Stimulated activated CD8-positive, alpha-beta memory T cell treated with anti-CD3 and anti-CD28 coated beads, Interleukin-4, amount 100 ng/mL, for 1 hour (primary cell): ENCODE measurements around the gene IVNS1ABP.
"Not testable (repeated sequence)": the region's sequence is repeated elsewhere in the genome, so short reads cannot be mapped to it uniquely, and the experiment has no call there.

Experiments used
- DNase-seq, 2 donors: peaks; one replicate each; pipeline ENCODE4 v3.0.0-alpha.2; 2020; ENCODE audit warnings: low read depth in 2 of 2, low spot score in 1 of 2

Gene IVNS1ABP

DNA sequence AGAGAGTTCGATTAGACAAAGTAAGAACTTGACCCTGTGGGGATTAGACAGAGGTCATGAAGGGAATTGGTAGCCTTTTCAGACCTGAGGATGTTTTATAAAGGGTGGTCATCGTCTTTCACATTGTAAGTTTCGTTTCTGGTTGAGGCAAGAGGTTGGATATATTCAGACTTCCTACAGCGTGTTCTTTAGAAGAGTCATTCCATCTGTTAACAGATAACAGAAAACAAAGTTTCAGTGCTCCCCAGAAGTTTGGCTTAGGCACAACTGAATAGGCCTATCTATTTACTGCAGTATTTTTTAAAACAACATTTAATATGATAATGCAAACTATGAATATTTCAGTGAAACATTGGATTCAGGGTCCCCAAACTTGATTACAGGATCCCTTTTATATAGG is 17.1 kb upstream of the IVNS1ABP start:
- no peak for DNase-seq

- no peak for DNase-seq
These were observed 11.2 kb upstream of the IVNS1ABP start for GRCh38 chr1:185328255-185328654.

GRCh38 chr1:185325413-185325812 is 8.4 kb upstream of the IVNS1ABP start:
- DNase-seq, result no peak

- DNase-seq, result no peak
These were observed 7.1 kb upstream of the IVNS1ABP start for GRCh38 chr1:185324118-185324517.

- no peak for DNase-seq
These were observed 5.6 kb upstream of the IVNS1ABP start for GRCh38 chr1:185322636-185323035.

DNA sequence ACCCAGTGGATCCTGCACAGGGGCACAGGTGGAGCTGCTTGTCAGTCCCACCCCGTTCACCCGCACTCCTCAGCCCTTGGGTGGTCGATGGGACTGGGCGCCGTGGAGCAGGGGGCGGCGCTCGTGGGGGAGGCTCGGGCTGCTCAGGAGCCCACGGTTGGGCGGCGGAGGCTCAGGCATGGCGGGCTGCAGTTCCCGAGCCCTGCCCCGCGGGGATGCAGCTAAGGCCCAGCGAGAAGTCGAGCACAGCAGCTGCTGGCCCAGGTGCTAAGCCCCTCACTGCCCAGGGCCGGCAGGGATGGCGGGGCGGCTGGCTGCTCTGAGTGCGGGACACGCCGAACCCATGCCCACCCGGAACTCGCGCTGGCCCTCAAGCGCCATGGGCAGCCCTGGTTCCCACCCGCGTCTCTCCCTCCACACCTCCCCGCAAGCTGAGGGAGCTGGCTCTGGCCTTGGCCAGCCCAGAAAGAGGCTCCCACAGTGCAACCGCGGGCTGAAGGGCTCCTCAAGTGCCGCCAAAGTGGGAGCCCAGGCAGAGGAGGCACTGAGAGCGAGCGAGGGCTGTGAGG is 4.7 kb upstream of the IVNS1ABP start:
- DNase-seq, result not testable (repeated sequence)

GRCh38 chr1:185321104-185321503 is 4.1 kb upstream of the IVNS1ABP start:
- DNase-seq, result not testable (repeated sequence)

DNA sequence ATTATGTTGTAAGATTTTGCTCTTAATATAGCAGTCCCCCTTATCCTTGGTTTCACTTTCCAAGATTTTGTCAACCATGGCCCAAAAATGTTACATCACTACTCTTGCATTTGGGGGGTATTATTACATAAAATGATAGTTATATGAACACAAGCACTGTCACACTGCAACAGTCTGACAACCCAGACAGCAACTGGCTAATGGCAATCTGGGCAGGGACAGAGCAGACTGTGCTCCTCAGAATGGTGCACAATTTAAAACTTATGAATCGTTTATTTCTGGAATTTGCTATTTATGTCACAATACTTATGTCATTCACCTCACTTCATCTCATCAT is 2.1 kb upstream of the IVNS1ABP start:
- no peak for DNase-seq

GRCh38 chr1:185318431-185319138 is 1.5 kb upstream of the IVNS1ABP start:
- DNase-seq, result no peak

GRCh38 chr1:185317886-185318310 is 855 bp upstream of the IVNS1ABP start:
- peak; percentile 42 to 51 for DNase-seq

DNA sequence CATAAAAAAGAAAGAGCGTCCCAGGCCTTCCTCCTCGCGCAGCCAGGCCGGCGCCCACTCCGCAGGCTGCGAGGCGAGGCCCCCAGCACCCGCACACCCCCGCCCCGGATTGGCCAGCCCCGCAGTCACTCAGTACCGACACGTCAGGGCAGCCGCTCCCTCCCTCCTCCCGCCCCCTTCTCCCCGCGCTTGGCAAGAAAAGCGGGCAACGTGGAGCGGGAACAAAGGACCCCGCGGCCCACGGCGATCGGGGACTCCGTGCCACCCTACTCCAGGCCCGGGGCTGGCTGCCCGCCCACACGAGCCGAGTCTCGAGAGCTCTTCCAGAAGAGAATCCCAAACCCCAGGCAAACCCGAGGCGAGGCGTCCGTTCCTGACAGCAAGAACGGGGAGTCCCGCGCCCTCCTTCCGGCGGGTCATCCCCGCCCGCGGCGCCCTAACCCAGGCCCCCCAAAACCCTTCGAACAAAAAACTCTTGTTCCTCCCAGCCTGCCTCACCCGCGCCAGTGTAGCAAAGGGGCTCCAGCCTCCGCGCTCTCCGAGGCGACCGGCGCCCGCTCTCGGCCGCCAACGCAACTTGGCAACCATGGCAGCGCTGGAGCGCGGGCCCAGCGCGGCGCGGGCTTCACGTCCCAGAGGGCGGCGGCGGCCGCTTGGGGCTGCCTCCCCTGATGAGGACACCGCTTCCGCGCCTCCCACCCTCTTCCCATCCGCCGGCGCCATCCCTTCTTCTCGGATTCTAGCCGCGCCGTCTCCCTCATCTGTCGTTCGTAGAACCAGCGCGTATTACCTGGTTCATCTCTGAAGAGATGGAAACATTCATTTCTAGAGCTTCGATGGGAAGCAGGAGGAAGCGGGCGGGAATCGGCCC is 645 bp downstream of the IVNS1ABP start:
- peak; percentile 79 to 82 for DNase-seq

GRCh38 chr1:185315445-185316071 is 1.5 kb downstream of the IVNS1ABP start:
- DNase-seq, result no peak

GRCh38 chr1:185314411-185314810 is 2.6 kb downstream of the IVNS1ABP start:
- no peak for DNase-seq

- no peak for DNase-seq
These were observed 4.5 kb downstream of the IVNS1ABP start for GRCh38 chr1:185312361-185313138.

- DNase-seq, result no peak
These were observed 5.3 kb downstream of the IVNS1ABP start for GRCh38 chr1:185311589-185312225.

GRCh38 chr1:185309566-185309965 is 7.5 kb downstream of the IVNS1ABP start:
- no peak for DNase-seq

- no peak for DNase-seq
These were observed 8.9 kb downstream of the IVNS1ABP start for GRCh38 chr1:185308126-185308525.

- no peak for DNase-seq
These were observed 11.6 kb downstream of the IVNS1ABP start for GRCh38 chr1:185305419-185305818.

DNA sequence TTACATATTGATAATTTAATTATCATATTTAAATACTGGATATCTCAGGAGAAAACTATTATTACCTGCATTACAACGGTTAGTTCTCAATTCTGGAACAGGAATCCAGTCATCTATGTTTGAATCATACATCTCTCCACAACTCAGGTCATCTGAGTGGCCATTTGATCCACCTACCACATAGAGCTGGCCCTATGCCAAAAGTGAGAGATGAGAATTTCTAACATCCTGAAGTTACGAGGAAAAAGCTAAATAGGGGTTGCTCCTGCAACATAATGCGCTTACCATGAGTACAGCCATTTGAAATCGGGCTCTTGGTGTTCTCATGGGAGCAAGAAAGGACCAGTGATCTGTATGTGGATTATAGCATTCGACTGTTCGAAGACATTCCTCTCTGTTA is 16.9 kb downstream of the IVNS1ABP start:
- DNase-seq, result no peak

DNA sequence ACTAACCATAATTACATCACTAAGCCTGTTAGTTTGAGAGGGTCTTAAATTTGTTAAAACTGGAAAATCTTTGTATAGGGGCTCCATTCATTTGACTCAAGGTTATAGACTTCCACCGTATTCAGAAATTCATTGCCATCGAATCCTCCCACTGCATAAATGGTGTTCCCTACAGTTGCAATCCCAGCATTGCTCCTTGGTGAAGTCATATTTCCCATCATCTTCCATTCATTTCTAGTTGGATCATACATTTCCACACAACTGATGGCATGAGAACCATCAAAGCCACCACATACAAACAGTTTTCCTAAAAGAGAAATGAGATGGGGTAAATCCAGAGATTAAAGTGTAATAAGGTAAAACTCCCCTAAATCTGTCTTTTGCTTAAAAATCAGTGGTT is 19.1 kb downstream of the IVNS1ABP start:
- DNase-seq, result no peak
